ENCODE results near the gene DYNLL2. TPM values are rescaled to one million over a fixed set of nuclear protein-coding genes. Genes with fewer than 3 reads are reported as not detected.
A peak's percentile ranks its signal among the peaks of the same experiment; 100 is the strongest.

DYNLL2 gene
- total and polyA plus RNA-seq, 9 of the 15 experiments (the other 6 are each of a cell fraction or from before 2014, with no cell fraction given): 1.8 to 24.5 (median 13.0) TPM

- TF ChIP-seq NFE2L1 (tag; IDR thresholded peaks at IDR 0.05; ENCODE audit: borderline replicate concordance, low read depth) (no peak), DPF2 (IDR thresholded peaks at IDR 0.05) (no peak), HDAC2 (IDR thresholded peaks at IDR 0.05) (no peak), TCF15 (CRISPR knock-in tag; IDR thresholded peaks at IDR 0.05) (no peak), ZNF143 (CRISPR knock-in tag; IDR thresholded peaks at IDR 0.05) (no peak; the same call in 1 of the 2 replicates), EHMT2 (IDR thresholded peaks at IDR 0.05) (no peak), MBD1 (CRISPR knock-in tag; IDR thresholded peaks at IDR 0.05) (no peak), NKRF (IDR thresholded peaks at IDR 0.05; ENCODE audit: borderline replicate concordance) (no peak), CREBBP (IDR thresholded peaks at IDR 0.05; ENCODE audit: low read depth, low read length) (no peak), GATAD2A (IDR thresholded peaks at IDR 0.05) (no peak), ZNF408 (CRISPR knock-in tag; IDR thresholded peaks at IDR 0.05; ENCODE audit: low read depth) (no peak), TAF7 (tag; IDR thresholded peaks at IDR 0.05) (no peak), TBL1XR1 (IDR thresholded peaks at IDR 0.05; ENCODE audit: low read length in 2 of 2) (no peak), IFI16 (CRISPR knock-in tag; IDR thresholded peaks at IDR 0.05) (no peak), RFX1 (IDR thresholded peaks at IDR 0.05) (no peak), PHF8 (IDR thresholded peaks at IDR 0.05; ENCODE audit: borderline replicate concordance, low read length) (peak; percentile 79; the same call in 1 of the 2 replicates), PML (IDR thresholded peaks at IDR 0.05; ENCODE audit: low read length) (0 out of 2 replicates have a peak, but pooled peaks have one; percentile 22), ATF6 (CRISPR knock-in tag; IDR thresholded peaks at IDR 0.05) (no peak), TRIM24 (IDR thresholded peaks at IDR 0.05) (no peak), HES1 (IDR thresholded peaks at IDR 0.05; ENCODE audit: low read depth) (no peak), ZNF57 (CRISPR knock-in tag; IDR thresholded peaks at IDR 0.05) (no peak), CHD4 (IDR thresholded peaks at IDR 0.05; ENCODE audit: insufficient read depth, insufficient replicate concordance, low read depth, low read length, poor library complexity, severe bottlenecking) (no peak)
Observed at GRCh38 chr17:58083491-58084316, 485 bp downstream of the DYNLL2 start (continued).
